NT2/D1 (cell line): ENCODE measurements around the gene NOX5.

ENCODE experiments used
- SUZ12 ChIP-seq: IDR thresholded peaks from 2 replicates; pipeline ENCODE4 v1.6.1; 2011; ENCODE audit not compliant: insufficient read length, insufficient read depth; ENCODE audit errors: extremely low read depth
- YY1 ChIP-seq: IDR thresholded peaks from 2 replicates; pipeline ENCODE4 v1.6.1; 2011; ENCODE audit not compliant: insufficient read length, insufficient read depth
- ZNF274 ChIP-seq: IDR thresholded peaks from 2 replicates; pipeline ENCODE4 v1.6.1; 2011; ENCODE audit warnings: mild to moderate bottlenecking, low read depth, low read length

DNA sequence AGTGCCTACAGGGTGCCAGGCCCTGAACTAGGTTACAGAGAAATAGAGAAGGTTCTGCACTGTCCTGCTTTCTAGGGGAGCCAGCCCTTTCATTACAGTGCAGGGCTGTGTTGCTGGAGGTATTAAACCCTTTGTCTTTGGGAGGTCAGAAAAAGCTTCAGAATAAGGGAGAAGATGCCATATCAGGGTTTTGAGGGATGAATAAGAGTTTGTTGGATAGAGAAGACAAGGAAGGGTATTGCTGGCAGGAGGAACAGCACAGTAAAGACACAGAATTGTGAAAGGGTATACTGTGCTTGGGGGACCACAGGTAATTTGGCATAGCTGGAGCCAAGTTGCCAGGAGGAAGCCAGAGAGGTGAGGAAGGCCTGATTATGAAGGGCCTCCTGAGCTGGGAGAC lies 23.0 kb downstream of the NOX5 start:
- TF ChIP-seq ZNF274 (no peak), SUZ12 (no peak), YY1 (no peak)
